HPDE6-E6E7 (cell line): ENCODE data around the gene ARMC12.
"Not testable (repeated sequence)": the region's sequence is repeated elsewhere in the genome, so short reads cannot be mapped to it uniquely, and the experiment has no call there.

Experiments used
- DNase-seq: peaks from one replicate; pipeline ENCODE4 v3.0.0; 2011; ENCODE audit warnings: missing footprints; ENCODE audit errors: extremely low spot score

ARMC12 gene

DNA sequence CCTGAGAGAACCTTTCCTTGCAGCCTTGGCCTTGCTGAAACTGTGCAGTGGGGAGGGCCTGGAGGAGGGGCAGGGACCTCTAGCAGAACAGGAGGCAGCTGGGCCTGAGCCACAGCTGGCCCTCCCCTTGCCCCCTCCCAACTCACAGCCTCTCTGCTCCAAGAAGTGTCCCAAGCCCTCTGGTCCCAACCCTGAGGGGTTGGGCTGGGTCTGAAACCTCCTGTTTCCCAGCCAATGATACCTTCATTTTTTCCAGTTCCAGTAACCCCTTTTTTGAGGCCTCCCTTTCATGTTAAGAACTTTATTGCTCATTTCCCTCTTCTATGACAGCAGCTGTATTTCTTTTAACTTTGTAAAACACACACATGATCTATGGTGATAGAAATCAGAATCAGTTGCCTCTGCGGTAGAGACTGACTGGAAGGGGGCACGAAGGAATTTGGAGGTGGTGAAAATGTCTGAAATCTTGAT, 17.9 kb upstream of the ARMC12 start:
- DNase-seq, result no peak

DNA sequence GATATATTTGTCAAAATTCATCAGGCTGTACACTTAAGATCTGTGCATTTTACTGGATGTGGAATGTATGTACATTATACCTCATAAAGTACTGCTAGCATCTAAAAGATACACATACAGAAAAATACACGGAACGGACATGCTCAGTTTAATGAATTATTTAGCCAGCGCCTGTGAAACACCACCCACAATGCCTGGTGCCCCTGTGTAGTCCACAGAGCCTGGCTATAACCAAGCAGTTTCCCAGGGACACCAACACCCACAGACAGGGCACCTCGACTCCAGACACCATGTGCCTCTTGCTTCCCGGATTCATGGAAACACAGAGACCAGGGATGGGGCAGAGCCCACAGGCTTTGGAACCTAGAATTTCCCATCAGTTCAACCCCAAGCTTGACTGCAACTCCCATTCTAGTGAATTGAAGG, 17.4 kb upstream of the ARMC12 start:
- DNase-seq, result no peak

DNA sequence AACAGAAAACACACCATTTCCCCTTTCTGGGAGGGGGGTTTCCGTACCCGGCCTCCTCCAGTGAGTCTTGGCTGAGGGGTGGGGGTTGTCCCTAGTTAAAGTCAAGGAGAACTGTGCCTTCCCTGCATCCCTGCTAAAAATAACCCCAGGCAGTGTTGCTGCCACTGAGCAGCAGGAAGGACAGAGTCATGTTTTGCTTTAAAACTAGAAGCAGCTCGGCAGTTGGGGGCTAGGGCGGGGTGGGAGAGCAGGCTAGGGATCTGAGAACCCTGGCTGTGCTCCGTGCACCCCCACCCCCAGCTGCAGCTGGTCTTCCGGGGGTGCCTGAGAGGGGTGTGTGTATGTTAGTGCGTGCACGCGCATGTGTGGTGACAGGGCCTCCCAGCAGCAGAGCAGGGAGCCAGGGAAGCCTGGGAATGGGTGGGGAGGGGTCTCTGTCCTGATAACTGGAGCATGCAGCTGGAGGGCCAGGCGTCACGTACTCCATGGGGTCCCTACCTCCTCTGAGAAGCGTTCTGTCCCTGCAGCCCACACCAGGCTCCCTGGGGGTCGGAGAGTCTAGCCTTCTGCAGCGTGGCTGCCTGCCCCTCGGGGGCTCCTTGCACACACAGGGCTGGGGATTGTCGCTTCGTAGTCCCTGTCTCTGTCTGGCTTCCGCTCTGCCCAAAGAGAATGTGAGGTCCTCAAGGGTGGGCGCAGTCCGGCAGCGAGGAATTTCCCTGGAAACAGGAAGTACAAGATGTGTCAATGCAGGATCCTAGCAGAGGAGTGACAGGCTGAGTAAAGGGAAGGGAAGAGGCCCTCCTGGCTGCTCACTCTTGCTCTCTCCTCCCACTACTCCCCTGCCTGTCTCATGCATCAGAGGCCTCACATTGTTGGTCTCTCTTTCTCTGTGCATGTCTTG, 16.8 kb upstream of the ARMC12 start:
- no peak for DNase-seq

DNA sequence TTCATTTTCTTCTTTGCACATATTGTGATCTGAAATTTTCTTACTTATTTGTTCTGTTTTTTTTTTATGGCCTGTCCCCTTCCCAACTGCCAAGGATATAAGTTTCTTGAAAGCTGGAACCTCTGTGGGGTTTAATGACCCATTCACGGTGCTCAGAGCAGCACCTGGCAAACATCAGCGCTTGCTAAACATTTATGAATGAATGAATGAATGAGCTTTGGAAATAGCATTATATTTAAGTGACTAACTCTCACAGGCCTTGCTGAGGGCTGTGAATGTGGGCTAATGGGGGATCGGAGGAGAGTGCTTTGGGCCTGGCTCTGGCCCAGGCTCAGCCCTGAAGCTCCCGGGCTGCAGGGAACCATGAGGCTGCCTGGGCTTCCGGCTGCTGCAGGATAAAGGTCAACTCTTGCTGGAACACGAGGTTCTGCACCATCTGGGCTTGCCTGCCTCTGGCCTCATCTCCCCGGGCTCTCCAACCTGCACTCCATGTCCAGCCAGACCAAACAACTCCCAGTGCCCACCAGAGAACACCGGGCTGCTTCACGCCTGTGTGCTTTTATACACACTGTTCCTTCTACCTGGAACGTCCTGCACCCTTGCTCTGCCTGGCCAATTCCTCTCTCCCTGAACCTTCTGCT, 14.6 kb upstream of the ARMC12 start:
- no peak for DNase-seq

DNA sequence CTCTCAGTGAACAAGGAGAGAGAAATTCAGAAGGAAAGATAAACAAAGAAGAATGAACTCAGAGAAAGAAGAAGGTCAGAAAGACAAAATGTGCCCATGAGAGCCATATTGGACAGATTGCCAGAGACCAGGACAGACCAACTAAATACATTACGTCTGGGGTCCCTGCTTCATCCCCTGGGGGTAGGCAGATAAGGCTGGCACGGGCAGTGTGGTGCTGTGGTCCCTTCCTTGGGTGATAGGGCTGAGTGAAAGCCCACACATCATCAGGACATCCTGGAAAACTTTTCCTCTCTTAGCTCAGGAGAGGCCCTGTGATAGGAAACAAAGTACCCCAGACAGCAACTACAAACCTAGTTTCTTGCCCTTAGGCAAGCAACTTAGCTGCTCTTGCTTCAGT, 13.2 kb upstream of the ARMC12 start:
- no peak for DNase-seq

DNA sequence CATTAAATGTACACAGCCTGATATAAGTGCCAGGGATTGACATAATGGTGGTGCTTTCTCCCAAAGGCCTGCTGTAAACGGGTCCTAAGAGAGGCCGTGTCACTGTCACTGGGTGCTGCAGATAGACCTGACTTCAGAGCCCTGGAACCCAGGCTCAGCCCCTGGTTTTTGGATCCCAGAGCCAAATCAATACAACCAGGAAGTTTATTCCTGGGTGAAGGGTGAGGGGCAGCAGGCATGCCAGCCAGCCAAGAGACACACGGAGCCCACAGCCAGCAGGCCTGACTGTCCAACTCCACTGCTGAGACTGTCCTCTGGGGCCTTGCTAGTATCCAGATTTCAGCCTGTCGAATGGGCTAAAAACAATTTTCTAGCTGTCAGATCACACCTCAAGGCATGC, 12.8 kb upstream of the ARMC12 start:
- DNase-seq, result no peak

DNA sequence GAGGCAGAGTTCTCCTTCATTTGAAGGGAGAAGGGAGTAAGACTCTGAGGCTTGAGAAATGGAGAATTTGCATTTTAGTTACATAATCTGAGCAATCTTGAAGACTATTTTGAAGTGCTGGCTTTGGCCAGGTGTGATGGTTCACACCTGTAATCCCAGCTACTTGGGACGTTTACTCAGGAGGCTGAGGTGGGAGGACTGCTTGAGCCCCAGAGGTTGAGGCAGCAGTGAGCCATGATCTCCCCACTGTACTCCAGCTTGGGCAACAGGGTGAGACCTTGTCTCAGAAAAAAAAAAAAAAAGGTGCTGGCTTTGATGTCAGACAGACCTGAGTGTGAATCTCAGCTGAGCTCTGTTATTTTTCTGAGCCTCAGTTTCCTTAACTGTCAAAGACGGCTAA, 12.4 kb upstream of the ARMC12 start:
- DNase-seq, result no peak

DNA sequence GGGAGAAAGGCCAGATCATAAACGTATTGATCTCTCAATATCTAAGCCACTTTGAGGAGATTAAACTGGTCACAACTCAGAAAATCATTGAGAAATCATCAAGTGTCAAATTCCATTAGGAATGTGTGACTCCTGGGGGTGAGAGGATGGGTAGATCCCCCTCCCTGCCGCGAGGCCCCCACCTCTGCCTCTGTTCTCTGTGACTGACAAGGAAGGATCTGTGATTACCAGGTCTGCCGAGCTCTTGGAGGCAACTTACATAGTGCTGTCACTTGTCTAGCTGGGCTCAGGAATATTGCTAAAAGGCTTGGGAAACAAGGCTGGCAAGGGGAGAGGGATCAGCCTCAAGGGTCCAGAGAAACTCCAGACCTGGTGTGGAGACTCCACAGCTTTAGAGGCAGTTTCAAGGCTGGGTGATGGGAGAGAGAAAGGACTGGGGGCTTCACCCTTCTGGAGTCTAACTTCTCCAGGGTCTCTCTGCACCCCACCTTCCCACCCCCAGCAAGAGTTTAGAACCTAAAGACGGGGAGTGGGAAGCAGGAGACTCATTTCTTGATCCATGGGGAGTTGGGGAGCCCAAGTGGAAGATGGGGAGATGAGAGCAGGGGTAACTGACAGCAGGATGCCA, 11.6 kb upstream of the ARMC12 start:
- DNase-seq, result no peak

DNA sequence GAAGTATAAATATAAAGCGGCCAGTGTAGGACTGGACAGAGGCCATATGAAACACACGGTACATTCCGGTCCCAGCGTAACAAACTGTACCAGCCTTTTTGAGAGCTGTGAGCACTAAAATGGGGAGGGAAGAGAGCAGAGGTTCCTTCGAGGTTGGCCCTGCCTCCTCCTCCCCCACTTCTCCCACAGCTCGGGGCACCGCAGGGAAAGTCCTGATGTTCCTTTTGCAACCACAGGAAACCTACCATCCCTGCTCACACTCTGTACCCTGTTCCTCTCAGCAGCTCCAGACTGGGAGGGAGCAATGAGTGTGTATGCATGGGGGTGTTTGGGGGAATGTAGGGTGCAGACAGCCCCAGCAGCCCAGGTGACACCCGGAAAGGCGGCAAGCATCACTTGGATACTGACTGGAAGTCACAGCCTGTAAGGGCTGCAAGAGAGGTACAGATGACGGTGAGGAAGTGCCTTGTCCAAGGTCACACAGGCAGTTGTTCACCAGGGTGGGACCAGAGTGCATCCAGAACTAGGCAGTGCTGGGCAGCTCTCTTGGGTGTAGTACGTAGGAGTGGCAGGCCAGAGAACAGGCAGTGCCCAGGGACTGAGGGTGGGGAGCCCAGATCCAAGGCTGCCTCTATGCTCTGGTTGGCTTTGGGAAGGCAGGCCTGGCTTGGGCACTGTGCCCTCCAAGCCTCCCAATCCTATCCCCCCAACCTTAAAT, 11.0 kb upstream of the ARMC12 start:
- no peak for DNase-seq

DNA sequence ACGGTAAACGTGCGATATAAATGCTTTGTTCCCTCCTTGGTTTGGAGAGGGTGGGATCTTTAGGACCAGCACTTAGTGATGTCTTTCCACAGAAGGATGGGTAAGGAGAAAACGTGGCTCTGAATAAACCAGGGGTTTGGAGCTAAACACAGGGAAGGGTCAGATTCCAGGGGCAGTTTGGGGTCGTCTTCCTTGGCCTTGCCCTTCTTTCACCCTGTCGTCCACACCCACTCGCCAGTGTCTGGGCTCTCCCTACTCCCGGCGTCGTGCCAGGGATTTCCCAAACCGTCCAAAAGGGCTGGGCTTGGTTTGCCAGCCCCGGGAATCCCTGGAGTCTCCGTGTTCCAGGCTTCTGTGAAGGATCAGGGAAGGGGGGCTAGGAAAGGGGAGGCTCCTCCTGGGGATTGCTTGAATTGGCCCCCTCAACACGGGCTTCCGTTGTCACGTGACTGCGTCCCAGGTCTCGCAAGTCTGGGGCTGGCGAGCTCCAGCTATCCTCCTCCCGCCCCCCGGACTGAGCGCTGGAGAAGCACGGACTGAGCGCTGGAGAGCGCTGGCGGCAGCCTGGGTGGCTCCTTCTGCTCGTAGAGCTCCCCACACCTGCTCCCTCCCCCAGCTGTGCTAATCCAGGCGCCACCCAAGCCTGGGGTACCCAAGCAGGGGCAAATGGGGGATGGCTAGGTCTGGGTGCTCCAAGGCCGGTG, 9.4 kb upstream of the ARMC12 start:
- DNase-seq, result no peak

DNA sequence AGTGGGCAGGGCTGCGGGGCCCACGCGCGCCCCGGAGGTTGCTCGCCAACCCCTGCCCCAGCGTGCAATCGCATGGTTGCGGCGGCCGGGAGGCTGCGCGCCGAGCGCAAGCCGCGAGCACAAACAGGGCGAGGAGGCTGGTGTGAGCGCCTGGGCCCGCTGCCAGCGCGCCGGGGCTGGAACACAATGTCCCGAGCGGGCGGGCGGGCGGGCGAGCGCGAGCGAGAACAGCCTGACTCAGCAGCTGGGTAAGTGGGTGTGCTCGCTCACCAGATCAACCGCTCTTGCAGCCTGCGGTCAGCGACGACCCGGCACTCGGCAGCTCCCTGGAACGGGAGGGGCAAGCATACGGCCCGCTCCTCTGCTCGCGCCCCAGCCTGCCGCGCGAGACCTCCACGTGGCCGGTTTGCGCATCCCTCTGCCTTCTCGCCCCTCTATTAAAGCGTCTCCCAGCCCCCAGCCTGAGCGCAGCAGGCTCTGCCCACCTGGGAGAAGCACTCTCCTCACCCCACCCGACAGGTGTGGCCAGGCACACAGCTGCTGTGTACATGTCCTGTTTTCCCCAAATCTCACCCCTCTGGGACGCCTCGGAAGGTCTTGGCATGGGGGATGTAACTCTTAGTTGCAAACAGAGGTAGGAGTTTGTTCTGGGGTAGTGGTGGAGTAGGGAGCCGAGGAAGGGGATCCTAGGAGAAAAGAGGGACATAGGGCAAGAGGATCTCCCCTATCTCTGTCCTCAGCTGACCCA, 8.7 kb upstream of the ARMC12 start:
- peak; percentile 89 for DNase-seq

DNA sequence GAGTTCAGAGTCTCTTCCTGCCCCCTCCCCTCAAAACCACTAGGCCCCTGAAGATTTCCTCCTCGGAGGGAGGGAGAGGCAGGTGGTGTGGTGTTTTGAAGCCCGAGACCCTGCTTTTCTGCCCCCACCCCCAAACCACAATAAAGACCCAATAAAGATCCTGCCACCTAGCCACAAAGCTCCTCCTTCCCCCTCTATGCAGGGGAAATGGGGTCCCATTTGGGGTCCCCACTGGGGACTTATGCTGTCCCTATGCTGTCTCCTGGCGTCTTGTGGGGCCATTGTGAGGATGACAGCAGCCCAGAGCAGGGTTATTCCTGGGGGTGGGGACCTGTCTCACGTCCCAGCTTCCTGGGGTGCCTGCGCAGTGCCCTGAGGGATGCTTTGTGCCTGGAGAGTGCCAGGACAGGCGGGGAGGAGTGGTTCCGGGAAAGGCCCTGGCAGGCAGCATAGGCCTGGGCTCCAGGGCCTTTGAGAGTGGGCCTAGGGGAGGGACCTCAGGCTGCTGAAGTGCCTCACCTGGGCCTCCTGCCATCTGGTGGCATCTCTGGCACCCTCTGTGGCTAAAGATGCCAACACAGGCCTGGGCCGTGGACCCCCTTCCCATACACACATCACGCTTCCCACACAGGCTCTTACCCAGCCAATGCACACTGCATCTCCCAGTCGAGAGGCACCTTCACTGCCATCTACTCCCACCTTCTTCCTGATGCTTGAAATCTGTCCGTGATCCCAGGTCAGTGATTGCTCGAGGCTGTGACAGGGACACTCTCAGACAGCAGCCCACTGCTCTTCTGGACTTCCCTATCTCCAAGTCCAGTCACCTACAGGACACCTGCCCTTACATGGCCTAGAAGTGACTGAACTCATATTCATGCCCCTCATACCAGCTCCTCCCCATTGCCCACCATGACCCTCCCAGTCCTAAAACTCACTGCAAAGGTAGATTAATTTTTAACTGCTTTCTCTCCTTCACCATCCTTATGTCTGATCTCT, 7.9 kb upstream of the ARMC12 start:
- no peak for DNase-seq

DNA sequence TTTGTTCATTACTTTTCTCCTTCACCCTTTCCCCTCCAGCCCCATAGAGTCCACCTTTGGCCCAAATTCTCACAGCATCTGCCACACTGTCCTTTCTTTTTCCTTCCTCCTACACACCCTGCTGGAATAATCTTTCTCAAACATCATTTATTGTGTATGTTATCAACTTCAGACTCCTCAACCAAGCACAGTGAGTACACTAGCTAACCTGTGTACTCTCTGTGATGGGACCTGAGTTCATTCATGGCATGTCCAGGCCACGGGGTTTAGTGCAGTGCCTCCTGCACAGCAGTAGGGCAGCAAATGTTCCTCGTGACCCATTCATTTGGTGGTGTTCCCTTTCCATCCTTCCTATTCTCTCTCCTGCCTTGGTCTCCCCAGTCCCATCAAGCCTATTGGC, 7.1 kb upstream of the ARMC12 start:
- DNase-seq, result no peak

DNA sequence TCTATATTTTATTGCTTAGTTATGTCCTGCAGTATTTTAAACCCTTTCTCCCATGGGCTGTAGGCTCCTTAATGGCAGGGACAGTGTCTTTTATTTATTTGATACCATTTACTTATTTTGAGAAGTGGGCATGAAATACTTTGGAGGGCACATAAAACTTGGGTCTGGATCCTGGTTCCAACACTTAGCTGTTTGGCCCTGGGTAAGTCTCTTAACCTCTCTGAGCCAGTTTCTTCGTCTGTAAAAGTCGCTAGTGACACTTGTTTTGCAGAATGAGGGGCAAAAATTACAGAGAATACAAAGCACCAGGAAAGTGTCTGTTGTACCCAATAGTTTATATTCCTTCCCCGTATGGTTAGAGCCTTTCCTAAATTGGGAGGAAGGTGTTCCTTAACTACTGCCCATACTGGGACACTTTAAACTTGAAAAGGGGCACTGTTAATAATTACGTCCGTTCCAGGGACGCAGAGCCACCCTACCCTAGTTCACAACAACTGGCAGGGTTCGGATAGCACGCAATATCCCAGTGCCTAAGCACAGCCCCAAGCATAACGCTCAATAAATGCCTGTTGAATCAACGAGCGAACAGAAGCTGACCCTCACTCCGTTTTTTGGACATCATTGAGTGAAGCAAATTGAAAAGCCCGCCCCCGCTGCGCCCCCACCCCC, 6.0 kb upstream of the ARMC12 start:
- no peak for DNase-seq

DNA sequence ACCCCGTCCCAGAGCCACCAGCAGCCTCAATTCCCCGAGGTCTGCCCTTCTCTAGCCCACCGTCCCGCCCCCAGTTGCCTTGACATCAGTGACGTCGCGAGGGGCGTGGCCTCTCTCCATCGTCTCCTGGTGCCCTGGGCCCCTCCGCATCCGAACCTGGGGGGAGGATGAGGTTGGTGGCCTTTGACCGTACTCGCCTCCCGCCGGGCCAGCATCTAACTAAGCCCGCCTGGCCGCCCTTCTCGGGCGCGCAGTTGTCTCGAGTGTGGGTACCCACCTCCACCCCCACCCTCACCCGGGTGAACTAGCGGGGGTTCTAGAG, 5.5 kb upstream of the ARMC12 start:
- no peak for DNase-seq

DNA sequence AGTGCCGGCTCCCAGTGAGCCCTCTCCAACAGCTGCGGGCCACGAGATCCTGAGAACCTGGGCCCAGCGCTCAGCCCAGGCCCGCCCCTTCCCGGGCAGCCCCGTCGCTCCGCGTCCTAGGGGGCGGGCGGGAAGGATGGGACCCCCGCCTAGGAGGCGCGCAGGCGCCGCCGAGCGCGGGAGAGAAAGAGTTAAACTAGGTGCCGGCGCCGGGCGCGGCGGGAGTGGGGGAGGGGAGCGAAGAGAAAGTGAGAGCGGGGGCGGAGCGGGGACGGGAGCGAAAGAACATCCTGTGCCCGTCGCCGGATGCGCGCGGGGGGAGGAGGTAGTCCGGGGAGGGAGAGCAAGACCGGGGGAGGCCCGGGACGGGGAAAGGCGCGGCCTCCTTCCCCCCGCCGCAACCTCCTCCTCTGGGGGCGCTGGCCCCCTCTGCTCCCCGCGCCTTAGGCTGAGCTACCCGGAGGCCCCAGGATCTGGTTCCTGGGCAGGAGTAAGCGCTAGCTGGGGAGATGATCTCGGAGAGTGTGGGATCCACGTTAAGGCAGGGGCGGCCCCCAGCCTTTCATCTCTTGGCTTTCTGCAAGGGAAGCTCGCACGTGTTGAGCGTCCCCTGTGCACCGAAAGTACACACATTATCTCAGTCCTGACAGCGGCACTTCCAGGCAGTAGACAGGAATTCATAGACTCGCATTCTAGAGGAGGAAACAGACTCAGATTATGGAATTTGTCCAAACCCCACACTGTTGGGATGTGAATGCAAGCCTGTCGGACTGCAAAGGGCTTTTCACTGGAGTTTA, 4.9 kb upstream of the ARMC12 start:
- DNase-seq, result no peak

DNA sequence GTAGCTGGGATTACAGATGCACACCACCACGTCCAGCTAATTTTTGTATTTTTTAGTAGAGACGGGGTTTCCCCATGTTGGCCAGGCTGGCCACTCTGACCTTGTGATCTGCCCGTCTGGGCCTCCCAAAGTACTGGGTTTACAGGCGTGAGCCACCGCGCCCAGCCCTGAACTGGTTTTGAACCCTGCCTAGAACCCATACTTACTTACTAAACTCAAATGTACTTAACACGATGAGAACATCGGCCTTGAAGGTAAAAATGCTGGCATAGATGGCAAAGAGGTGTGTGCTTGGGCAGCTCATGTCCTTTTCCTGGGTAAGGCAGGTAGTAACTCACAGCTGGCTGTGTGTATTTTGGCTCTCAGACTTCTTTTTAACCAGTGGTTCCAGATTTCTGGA, 3.2 kb upstream of the ARMC12 start:
- no peak for DNase-seq

DNA sequence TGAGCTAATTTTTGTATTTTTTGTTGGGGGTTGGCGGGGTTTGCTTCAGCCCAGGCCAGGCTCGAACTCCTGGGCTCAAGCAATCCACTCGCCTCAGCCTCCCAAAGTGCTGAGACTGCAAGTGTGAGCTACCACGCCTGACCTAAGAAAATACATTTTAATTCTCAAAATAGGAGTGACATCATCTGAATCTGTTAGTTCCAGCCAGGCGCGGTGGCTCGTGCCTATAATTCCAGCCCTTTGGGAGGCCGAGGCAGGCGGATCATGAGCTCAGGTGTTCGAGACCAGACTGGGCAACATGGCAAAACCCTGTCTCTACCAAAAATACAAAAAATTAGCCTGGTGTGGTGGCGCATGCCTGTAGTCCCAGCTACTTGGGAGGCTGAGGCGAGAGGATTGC, 2.5 kb upstream of the ARMC12 start:
- not testable (repeated sequence) for DNase-seq
